GM19372 (cell line): ENCODE measurements around the gene SLC28A3.

Source experiments
- ATAC-seq: cut with Tn5 transposase; IDR thresholded peaks from one replicate; pipeline ENCODE4 v1.9.1; 2021; ENCODE audit warnings: mild to moderate bottlenecking, low read depth, moderate library complexity; ENCODE audit not compliant: unreplicated experiment

Gene SLC28A3

DNA sequence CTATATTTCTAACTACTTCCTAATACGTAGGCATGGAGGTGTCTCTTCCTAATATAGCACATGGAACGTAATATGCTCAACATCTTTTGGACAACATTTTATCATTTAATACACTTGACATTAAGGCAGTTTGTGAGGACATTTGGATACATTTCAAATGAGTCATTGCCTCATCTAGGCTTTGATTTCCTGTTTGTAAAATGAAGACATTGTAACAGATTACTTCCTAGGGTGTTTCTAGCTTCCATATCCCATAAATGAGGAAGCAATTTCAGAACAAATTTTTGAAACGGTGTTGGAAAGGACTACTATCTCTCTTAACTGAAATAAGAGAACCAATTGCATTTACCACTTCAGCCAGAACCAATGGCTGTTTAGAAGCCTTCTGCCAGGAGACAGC is 38.7 kb downstream of the SLC28A3 start:
- no peak for ATAC-seq

- no peak for ATAC-seq
These were observed 40.3 kb downstream of the SLC28A3 start for GRCh38 chr9:84300271-84300670.

DNA sequence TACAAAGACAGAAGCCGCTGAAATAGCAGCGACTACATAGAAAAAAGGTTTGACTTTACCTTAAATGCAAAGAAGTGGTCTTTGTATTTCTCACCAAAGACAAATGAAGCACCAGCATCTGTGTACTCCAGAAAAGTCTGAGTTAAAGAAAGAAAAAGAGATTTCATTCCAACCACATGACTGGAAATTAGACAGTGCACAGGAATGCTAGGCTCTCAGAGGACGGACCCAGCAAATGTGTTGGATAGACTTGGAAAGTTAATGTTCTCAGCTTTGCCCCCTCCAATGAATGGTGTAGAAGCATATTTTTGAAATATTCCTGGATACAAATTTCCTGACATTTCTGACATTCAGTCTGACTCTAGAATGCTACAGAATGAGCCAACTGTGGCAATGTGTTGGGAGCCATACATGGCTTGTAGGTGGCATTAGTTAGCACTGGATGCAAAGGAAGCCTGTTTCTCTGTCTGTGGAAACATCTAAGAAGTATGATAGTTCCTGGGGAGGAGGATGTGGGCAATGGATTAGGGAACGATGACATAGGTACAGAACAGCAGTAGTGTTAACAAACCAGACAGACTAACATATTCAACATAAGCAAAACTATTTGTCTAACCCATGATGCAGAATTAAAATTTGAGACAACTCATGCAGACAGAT is 43.3 kb downstream of the SLC28A3 start:
- no peak for ATAC-seq

GRCh38 chr9:84296146-84296843 is 44.3 kb downstream of the SLC28A3 start:
- peak; percentile 43 for ATAC-seq

DNA sequence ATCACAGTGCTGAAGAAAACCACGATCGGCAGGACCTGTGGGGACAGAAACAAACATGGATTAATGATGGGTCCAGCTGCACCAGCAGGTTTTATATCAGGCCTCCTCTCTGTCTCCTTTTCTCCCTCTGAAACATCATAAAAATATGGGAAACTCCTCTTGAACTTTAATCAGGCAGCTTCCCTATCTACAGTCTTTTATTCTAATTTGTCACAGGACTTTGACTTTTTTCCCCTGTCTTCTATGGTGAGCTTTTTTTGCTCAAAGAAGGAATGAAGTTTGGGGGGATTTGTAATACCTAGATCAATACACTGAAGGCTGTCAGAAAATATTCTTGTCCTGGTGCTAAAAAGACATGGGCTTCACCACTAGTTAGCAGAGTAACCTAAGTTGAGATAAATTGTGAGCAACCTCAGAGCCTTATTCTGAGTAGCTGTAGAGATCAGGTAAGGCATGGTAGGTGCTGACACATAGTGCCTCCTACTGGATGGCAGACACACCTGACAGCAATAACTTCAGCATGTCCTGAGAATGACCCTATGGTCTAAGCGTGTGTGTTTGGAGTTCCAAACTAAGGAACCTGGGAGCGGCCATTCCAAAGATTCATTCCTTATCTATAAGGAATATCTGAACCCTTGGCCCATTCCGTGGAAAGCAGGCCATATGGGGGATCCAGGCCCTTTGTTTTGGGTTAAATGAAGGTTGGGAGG is 46.2 kb downstream of the SLC28A3 start:
- ATAC-seq = no peak

DNA sequence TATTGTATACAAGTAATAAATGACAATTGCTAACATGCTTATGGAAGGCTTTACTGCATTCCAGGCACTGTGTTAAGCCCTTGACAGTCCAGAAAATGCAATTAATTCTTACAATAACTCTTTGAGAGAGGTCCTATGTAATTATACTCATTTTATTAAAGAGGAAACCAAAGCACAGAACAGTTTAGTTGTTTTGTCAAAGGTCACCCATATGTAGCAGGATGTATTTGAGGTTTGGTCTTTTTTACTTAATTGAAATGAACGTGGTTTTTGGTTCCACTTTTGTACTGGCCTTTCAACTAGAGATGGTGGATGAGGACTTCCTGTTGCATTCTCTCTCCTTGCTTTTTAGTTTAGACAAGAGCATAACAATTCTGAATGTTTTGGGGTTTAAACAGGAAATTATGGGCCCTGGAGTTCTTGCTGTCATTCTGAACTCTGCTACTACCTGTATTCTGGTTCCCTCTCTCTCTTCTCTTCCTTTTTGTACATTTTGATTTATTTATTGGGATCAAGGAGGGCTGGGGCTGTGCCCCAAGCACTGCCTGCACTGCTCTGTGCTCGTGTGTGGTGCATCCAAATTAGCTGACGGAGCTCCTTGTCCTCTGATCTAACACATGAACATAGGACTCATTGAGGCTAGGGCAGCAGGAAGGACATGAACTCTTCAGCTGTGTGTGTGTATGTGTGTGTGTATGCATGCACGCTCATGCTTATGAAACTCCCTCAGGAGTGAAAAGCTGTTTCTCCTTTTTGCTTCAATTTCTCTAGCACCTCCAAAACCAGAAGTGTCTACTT is 47.4 kb downstream of the SLC28A3 start:
- peak; percentile 56 for ATAC-seq

DNA sequence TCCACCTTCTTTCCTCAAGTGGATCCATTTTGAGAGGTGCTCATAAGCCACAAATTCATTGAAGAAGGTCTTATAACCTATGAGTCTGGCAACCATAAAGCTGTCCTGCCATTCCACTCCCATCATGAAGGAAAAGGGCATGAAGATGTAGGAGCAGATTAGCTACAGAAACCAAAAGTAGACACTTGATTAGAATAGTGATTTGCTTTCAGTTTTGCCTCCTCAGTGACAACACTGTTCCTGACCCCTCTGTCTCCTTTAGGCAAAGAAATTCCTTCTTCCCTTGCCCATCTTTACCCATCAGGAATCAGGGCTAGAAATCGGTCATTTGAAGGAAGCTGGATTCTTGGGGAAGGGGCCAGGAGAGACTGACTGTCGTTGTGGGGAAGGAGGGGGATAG is 55.2 kb downstream of the SLC28A3 start:
- ATAC-seq = peak; percentile 73

- no peak for ATAC-seq
These were observed 56.6 kb downstream of the SLC28A3 start for GRCh38 chr9:84283946-84284345.

GRCh38 chr9:84278130-84278529 is 62.4 kb downstream of the SLC28A3 start:
- ATAC-seq = no peak

- no peak for ATAC-seq
These were observed 62.9 kb downstream of the SLC28A3 start for GRCh38 chr9:84277646-84278045.

DNA sequence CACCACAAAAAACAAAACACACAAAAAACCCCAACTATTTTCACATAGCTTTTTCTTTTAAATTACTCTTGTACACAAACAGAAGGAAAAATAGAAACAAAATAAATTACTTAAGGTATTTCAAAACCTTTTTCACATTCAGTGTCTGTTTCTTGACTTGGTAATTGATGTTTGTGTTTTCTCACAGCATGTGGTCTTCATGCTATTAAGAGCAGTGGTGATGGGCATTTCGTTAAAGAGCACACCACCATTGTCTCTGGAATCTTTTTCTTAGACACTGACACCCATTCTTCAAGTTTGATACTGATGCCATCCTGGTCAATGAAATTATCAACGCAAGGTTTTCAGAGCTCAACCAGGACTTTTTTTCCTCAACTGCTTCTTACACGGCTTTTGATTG is 63.8 kb downstream of the SLC28A3 start:
- ATAC-seq = no peak

DNA sequence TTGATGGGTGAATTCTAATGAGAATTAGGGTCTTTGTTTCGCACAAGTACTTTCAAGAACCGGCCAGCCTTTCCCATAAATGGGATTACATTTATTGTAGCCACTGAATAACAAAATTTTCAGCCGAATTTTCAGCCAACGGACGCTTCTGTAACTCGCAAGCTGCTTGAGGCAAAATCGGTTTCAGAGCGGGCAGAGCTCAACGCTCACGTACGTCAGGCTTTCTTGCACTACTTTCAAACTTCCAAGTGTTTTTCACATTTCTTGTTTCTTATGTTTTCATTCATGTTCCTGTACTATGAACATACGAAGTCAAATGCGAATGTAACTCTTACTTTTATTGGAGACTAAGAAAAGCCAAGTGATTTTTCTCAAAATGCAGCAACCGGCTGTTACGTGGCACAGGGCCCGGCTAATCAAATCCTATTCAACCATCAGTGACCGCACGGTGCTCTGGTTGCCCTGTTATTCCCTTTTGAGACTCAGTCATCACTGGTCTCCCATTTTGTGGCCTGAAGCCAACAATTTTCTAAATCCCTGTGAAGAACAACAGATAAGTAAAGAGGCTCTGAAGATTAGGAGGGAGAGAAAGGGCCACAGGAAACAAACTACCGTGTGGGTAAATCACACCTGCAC is 68.5 kb downstream of the SLC28A3 start:
- no peak for ATAC-seq

GRCh38 chr9:84271531-84271900 is 69.0 kb downstream of the SLC28A3 start:
- ATAC-seq = peak; percentile 97

GRCh38 chr9:84270847-84271530 is 69.6 kb downstream of the SLC28A3 start:
- peak; percentile 14 for ATAC-seq

DNA sequence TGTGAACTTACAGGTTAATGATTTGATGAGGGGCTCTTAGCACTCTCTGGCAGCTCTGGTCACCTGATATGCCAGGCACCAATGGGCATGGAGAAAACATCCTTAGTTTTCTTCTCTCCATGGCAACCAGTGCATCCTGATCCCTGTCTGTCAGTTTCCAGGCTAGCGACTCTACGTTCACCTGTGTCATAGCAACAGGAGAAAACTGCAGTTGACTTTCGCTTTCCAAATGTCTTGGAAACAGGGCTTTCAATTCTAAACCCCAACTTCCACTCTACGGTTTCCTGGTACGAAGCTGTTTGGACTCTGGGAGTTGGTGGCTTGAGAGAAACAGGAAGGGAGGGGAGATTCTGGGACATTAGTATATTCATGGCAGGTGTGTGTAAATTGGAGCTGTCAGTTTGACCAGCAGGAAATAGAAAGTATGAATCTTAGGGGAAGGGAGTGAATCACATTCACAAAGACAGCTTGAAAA is 74.4 kb downstream of the SLC28A3 start:
- no peak for ATAC-seq

DNA sequence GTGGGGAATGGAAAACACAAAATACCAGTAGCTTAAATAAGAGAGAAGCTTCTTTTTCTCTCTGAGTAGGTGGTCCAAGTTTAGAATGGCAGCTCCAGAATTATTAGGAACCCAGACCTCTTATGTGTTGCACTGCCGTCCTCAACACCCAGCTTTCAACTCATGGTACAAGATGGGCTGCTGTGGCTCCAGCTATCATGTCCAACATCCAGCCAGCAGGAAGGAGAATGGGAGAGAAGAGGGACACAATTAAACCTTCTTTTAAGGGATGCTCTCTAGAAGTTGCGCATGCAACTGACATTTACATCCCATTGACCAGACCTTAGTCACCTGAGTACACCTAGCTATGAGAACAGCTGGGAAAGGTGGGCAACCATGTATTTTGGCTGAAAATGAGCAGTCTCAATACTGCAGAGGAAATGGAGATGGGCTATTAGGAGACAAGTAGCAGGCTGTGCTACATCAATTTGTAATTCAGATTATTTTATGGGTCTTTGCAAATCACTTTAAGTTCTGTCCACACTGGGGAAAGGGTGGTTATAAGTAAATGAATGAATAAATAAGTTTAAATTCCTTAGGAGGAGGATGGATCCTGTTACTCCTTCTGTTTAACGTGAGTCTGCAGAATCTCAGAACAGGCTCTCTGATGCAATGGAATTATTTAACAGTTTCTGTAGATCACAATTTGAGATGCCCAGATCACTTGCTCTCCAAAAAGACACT is 76.1 kb downstream of the SLC28A3 start:
- no peak for ATAC-seq

DNA sequence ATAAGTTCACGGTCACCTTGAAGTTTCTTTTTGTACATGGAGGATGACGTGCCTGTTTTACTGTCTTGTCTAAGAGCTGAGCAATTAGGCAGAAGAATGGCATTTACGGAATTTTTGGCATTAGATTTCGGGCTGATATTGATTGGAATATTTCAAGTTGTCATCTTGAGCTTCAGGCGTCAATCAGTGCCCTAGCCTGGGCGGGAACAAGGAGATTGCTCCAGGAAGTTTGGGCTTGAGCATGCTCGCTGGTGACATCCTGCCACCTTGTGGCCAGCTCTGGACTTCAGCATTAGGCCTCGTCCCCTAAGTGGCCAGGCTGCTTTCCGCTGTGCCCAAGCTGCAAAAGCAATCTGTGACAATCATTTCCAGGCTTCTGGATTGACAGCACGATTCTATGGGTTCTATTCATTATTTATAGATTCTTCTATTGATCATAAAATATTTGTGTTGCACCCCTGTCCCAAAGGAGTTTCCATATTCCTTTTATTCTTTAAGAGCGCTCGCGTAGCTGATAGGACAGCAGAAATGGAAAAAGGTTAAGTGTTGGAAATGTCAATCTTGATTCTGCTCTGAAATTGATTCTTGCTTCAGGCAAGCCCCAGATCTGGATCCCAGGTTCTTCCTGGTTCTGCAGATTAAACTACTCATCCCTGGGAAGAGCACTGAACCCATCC is 79.3 kb downstream of the SLC28A3 start:
- peak; percentile 79 for ATAC-seq

DNA sequence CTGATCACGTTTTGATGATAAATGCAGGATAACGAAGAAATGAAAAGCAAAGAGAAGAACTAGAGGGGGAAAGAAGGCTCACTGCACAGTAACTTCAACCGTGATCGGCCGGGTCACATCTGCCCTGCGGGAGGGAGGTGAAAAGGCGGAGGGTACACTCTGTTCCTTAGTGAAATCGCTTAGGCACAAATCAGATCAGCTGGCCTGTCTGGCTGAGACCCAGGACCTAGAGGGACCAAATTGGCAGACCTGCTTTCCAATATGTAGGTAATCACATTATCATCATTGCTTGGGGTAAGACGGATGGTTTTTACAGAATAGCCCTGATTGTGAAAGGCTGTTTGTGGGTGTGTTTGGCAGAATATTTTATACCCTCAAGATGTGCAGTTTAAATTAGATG is 82.2 kb downstream of the SLC28A3 start:
- ATAC-seq = no peak

DNA sequence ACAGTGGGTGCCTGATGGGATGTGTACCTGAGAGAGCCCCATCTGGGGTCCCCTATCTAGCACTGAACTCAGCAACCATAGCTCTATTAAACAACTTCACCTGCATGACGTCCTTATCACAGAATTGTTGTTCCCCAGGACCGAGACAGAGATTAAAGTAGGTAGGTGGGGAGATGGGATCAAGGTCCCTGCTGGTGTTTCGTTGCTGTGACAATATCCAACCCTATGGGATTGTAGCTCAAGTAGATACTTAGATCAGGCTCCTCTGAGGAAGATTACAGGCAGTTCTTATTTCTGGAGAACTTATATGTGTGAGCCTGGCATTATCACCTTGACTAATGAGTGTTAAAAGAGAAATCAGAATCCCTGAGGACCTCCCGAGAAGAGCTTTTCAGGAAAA is 84.9 kb downstream of the SLC28A3 start:
- no peak for ATAC-seq
